Keratinocyte (primary cell): ENCODE results near the gene SP140. TPM values are rescaled to one million over a fixed set of nuclear protein-coding genes. Genes with fewer than 3 reads are reported as not detected.

Experiments used
- DNase-seq: peaks from one replicate; pipeline ENCODE4 v3.0.0-alpha.2; 2011; ENCODE audit warnings: low read depth, missing footprints, low spot score
- FAIRE-seq: peaks from 2 replicates; lab custom pipeline; 2011; peaks lifted over from hg19 to GRCh38; lab: Jason Lieb, UNC
- H2AFZ ChIP-seq: 2 replicates; pipeline ENCODE4 v1.6.0; 2012; ENCODE audit warnings: low read length, control low read depth, inconsistent platforms; ENCODE audit not compliant: control insufficient read depth
- H3K27ac ChIP-seq: 2 replicates; pipeline ENCODE4 v1.5.1; 2011; ENCODE audit warnings: low read length; ENCODE audit not compliant: control insufficient read depth, insufficient read depth
- H3K27me3 ChIP-seq: 3 replicates; pipeline ENCODE4 v1.6.0; 2011; ENCODE audit warnings: low read length; ENCODE audit not compliant: control insufficient read depth, insufficient read depth; ENCODE audit errors: extremely low read depth
- H3K36me3 ChIP-seq, 2 experiments: 2 replicates in 1 of 2; 3 replicates in 1 of 2; pipeline ENCODE4 v1.5.1; 2011; ENCODE audit warnings: low read length in 2 of 2, mild to moderate bottlenecking in 1 of 2; ENCODE audit not compliant: control insufficient read depth in 2 of 2, insufficient read depth in 2 of 2; ENCODE audit errors: extremely low read depth in 1 of 2
- H3K4me1 ChIP-seq: 3 replicates; pipeline ENCODE4 v1.5.1; 2011; ENCODE audit warnings: low read length; ENCODE audit not compliant: control insufficient read depth, insufficient read depth; ENCODE audit errors: extremely low read depth
- H3K4me2 ChIP-seq: 3 replicates; pipeline ENCODE4 v1.6.0; 2011; ENCODE audit warnings: low read depth, low read length; ENCODE audit not compliant: control insufficient read depth, insufficient read depth; ENCODE audit errors: extremely low read depth
- H3K4me3 ChIP-seq, 3 experiments: fragments of 200-600 bp in 1 of 3; sonication (generic) in 1 of 3; 2 replicates in 2 of 3; 3 replicates in 1 of 3; pipeline ENCODE4 v1.5.1; 2011 to 2016; ENCODE audit warnings: low read length in 3 of 3, mild to moderate bottlenecking in 3 of 3, control low read depth in 2 of 3, inconsistent platforms in 1 of 3, low read depth in 1 of 3, mixed read lengths in 1 of 3, mixed run types in 1 of 3, moderate library complexity in 1 of 3; ENCODE audit not compliant: control insufficient read depth in 2 of 3, insufficient read depth in 2 of 3; ENCODE audit errors: extremely low read depth in 1 of 3
- H3K79me2 ChIP-seq: 2 replicates; pipeline ENCODE4 v1.6.0; 2012; ENCODE audit warnings: low read length; ENCODE audit not compliant: control insufficient read depth, insufficient read depth
- H3K9ac ChIP-seq: 3 replicates; pipeline ENCODE4 v1.6.0; 2011; ENCODE audit warnings: low read length; ENCODE audit not compliant: control insufficient read depth, insufficient read depth; ENCODE audit errors: extremely low read depth
- H3K9me1 ChIP-seq: 3 replicates; pipeline ENCODE4 v1.6.0; 2011; ENCODE audit warnings: low read length; ENCODE audit not compliant: control insufficient read depth, insufficient read depth; ENCODE audit errors: extremely low read depth
- H3K9me3 ChIP-seq: 2 replicates; pipeline ENCODE4 v1.5.1; 2012; ENCODE audit warnings: low read depth, low read length; ENCODE audit not compliant: control insufficient read depth
- H4K20me1 ChIP-seq: 3 replicates; pipeline ENCODE4 v1.6.0; 2011; ENCODE audit warnings: low read length; ENCODE audit not compliant: control insufficient read depth, insufficient read depth; ENCODE audit errors: extremely low read depth
- EZH2 ChIP-seq: IDR thresholded peaks from one replicate; pipeline ENCODE4 v1.6.1; 2012; ENCODE audit warnings: inconsistent platforms, mild to moderate bottlenecking, low read length, moderate library complexity
- dilution Hi-C: fragments of 300-500 bp; cut with MboI; formaldehyde crosslinking; loops from one replicate; pipeline ENCODE4 v1.7.0; 2020; ENCODE audit warnings: low sequenced_read_pairs; ENCODE audit not compliant: extremely low pct_ligation_motif_present
- polyA plus RNA-seq, 5 experiments: library from polyadenylated mRNA; depleted of rRNA in 3 of 5; stranded (reverse) in 3 of 5; stranded (forward) in 1 of 5; unstranded in 1 of 5; fragments of >200 nt; gene quantifications; 1 replicate in 1 of 5; 2 replicates in 3 of 5; 3 replicates in 1 of 5; pipeline versions ENCODE4 v1.2.1 to v1.2.3, GENCODE V29; 2011 to 2012; ENCODE audit warnings: missing spikeins in 2 of 5, low read depth in 1 of 5, low replicate concordance in 1 of 5
- TF ChIP-seq, protein P1 (sequence below), 3 experiments: IDR thresholded peaks in 1 of 3; conservative IDR thresholded peaks in 1 of 3; optimal IDR thresholded peaks in 1 of 3; 2 replicates in 2 of 3; 3 replicates in 1 of 3; pipeline versions ENCODE3 to v1.5.1; 2011; ENCODE audit warnings: low read length in 3 of 3, mild to moderate bottlenecking in 3 of 3, moderate library complexity in 2 of 3, control low read depth in 1 of 3, inconsistent platforms in 1 of 3; ENCODE audit not compliant: insufficient read depth in 2 of 3; ENCODE audit errors: extremely low read depth in 1 of 3

Gene SP140
- polyA plus RNA-seq, 1 donor (not counting 4 experiments of a cell fraction or from before 2014, with no cell fraction given): 1.2 TPM

DNA sequence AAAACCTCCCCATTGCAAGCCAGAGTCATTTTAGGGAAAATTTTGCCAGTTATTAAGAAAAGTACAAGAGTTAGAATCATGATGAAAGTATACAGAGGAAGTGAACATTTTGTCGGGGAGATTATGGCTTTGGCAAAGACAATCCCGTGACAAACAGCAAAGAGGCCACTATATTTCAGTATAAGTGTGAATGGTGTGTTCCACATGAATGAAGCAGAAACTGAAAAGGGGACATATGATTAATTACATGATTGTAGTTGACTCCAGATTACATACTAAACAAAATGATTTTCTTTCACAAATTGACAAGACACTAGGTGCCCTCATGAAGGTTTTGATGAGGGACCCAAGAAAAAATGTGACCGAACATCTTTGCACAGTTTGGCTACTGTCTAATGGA lies 42.0 kb downstream of the SP140 start:
- TF ChIP-seq, protein P1, sequence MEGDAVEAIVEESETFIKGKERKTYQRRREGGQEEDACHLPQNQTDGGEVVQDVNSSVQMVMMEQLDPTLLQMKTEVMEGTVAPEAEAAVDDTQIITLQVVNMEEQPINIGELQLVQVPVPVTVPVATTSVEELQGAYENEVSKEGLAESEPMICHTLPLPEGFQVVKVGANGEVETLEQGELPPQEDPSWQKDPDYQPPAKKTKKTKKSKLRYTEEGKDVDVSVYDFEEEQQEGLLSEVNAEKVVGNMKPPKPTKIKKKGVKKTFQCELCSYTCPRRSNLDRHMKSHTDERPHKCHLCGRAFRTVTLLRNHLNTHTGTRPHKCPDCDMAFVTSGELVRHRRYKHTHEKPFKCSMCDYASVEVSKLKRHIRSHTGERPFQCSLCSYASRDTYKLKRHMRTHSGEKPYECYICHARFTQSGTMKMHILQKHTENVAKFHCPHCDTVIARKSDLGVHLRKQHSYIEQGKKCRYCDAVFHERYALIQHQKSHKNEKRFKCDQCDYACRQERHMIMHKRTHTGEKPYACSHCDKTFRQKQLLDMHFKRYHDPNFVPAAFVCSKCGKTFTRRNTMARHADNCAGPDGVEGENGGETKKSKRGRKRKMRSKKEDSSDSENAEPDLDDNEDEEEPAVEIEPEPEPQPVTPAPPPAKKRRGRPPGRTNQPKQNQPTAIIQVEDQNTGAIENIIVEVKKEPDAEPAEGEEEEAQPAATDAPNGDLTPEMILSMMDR (optimal IDR thresholded peaks at IDR 0.05 in 1 of 3, IDR thresholded peaks at IDR 0.05 in 1 of 3, conservative IDR thresholded peaks at IDR 0.05 in 1 of 3; ENCODE audit: extremely low read depth in 1 of 3, insufficient read depth in 2 of 3, low read length in 3 of 3): no peak
- TF ChIP-seq EZH2: no peak
- H3K9me1 ChIP-seq: no peaks in the 10 kb centered on the region
- H3K36me3 ChIP-seq: no peaks in the 10 kb centered on the region
- FAIRE-seq (no peak), DNase-seq (no peak)
- H3K27me3 ChIP-seq: no peaks in the 10 kb centered on the region
- H4K20me1 ChIP-seq: no peaks in the 10 kb centered on the region
- H3K4me3 ChIP-seq: no peak overlapping the region
- no peak overlapping the region for H3K4me2 ChIP-seq
- H3K9me3 ChIP-seq: no peaks in the 10 kb centered on the region
- no peaks in the 10 kb centered on the region for H3K79me2 ChIP-seq
- H3K27ac ChIP-seq: no peak overlapping the region
- dilution Hi-C loops: no loop called here
- H3K9ac ChIP-seq: no peak overlapping the region
- H3K4me1 ChIP-seq: peaks cover 10% of the 10 kb centered on the region
- no peak overlapping the region for H2AFZ ChIP-seq

DNA sequence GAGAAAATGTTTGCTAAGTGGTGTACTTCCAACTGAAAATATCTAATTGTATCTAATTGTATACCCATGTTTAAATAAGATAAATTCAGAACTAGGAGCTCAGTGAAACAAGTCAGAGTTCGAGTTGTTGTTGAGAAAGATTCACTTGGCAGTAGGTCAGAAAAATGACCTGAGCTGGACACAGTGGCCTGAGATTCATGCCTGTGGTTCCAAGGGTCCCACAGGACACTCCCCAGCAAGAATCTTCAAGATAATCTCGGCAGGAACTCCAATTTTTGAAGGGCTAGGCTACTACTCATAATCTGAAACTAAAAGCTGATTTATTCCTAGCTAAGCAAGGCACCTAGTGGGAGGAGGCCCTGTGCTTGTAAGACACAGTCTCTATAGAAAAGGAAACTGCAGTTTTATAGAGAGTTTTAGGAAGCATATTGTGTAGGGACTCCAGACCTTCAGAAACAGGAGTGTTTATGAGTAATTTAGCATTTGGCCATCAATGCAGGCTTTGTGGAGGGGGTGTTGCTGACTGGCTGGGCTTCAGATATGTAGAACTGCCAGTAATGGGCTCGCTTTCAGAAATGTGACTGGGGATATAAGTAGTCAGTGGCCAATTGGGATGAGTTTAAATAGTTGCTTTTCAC lies 43.2 kb downstream of the SP140 start:
- dilution Hi-C loops: no loop called here

More for the DNA sequence above, 43.2 kb downstream of the SP140 start:
- no peaks in the 10 kb centered on the region for H3K9me3 ChIP-seq
- H4K20me1 ChIP-seq: no peaks in the 10 kb centered on the region
- H3K4me1 ChIP-seq: peaks cover 10% of the 10 kb centered on the region
- H3K27me3 ChIP-seq: no peaks in the 10 kb centered on the region
- no peak overlapping the region for H3K4me3 ChIP-seq
- H2AFZ ChIP-seq: no peak overlapping the region
- no peaks in the 10 kb centered on the region for H3K79me2 ChIP-seq
- no peak for FAIRE-seq
- no peak for TF ChIP-seq EZH2
- TF ChIP-seq, protein P1 (optimal IDR thresholded peaks at IDR 0.05 in 1 of 3, IDR thresholded peaks at IDR 0.05 in 1 of 3, conservative IDR thresholded peaks at IDR 0.05 in 1 of 3; ENCODE audit: extremely low read depth in 1 of 3, insufficient read depth in 2 of 3, low read length in 3 of 3): no peak
- no peak for DNase-seq
- no peak overlapping the region for H3K9ac ChIP-seq
- H3K9me1 ChIP-seq: no peaks in the 10 kb centered on the region
- no peaks in the 10 kb centered on the region for H3K36me3 ChIP-seq
- no peak overlapping the region for H3K4me2 ChIP-seq
- no peak overlapping the region for H3K27ac ChIP-seq
